Neural cell (in vitro differentiated cells): ENCODE measurements around the gene ATP11A.

ENCODE experiments used
- CTCF ChIP-seq: fragments of 450-650 bp; IDR thresholded peaks from 2 replicates; pipeline ENCODE4 v1.5.1; 2014; ENCODE audit warnings: antibody characterized with exemption, mild to moderate bottlenecking, moderate library complexity; ENCODE audit not compliant: poor library complexity, severe bottlenecking
- EZH2 ChIP-seq: fragments of 200-600, 300-800 bp; shearing (Covaris generic), sonication (generic); IDR thresholded peaks from 2 replicates; pipeline ENCODE4 v1.6.1; 2014; ENCODE audit warnings: antibody characterized with exemption, low read length, borderline replicate concordance, mild to moderate bottlenecking; ENCODE audit not compliant: insufficient read depth, poor library complexity, severe bottlenecking
- RAD21 ChIP-seq: fragments of 450-650 bp; conservative IDR thresholded peaks from 2 replicates; pipeline ENCODE4 v1.6.1; 2014; ENCODE audit warnings: antibody characterized with exemption, mild to moderate bottlenecking, moderate library complexity

DNA sequence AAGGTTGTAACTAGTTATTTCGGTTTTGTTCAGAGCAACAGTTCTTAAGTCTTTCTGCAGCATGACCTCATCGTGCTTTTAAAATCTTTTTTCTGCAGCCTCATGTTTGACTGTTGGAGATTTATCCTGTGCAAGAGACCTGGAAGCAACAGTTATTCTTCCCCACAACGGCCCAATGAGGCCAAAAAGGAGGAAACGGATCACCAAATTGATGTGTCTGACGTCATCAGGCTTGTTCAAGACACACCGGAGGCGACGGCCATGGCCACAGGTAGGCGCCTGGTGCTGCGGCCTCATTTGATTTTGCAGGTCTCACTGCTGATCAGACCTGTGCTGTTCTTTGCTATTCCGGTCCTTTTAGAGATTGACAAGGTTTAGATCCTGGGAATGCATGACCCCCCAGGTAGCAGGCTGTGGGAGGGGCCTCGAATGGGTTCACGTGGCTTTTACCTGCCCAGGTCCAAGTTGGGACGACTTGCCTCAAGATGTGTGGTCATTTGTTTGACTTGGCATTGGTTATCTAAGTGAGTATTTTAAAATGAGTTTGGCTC, 212.3 kb downstream of the ATP11A start:
- no peak for TF ChIP-seq CTCF
- no peak for TF ChIP-seq RAD21
- TF ChIP-seq EZH2: no peak
